Activated naive CD8-positive, alpha-beta T cell treated with anti-CD3 and anti-CD28 coated beads, Interleukin-2, amount 50 U/mL, for 24 hours (primary cell): Measurements from ENCODE around the gene CDC37.

Experiments
- ATAC-seq: fragments of 150-1000 bp; cut with Tn5 transposase; one replicate; pipeline ENCODE4 v1.10.0; 2021
- DNase-seq: peaks from one replicate; pipeline ENCODE4 v3.0.0; 2021
- H3K27ac Mint-ChIP-seq: one replicate; pipeline ENCODE4 v1.8.0; 2021; ENCODE audit warnings: mild to moderate bottlenecking, mixed read lengths
- H3K27me3 Mint-ChIP-seq: one replicate; pipeline ENCODE4 v1.8.0; 2021; ENCODE audit warnings: mixed read lengths
- H3K36me3 Mint-ChIP-seq: one replicate; pipeline ENCODE4 v1.8.0; 2021; ENCODE audit warnings: low read depth, mixed read lengths
- H3K4me1 Mint-ChIP-seq: one replicate; pipeline ENCODE4 v1.8.0; 2021; ENCODE audit warnings: mixed read lengths
- H3K4me3 Mint-ChIP-seq: one replicate; pipeline ENCODE4 v1.8.0; 2021; ENCODE audit warnings: mild to moderate bottlenecking, moderate library complexity, mixed read lengths
- H3K9me3 Mint-ChIP-seq: one replicate; pipeline ENCODE4 v1.8.0; 2021; ENCODE audit warnings: mixed read lengths

Gene CDC37

GRCh38 chr19:10403137-10404021 is at the start of gene CDC37:
CDC37 (minus strand) TSS chr19:10403542; CDS start chr19:10403479, 63 bp downstream.
- Mint-ChIP-seq H3K9me3 (no peaks in the 10 kb centered on the region), H3K27me3 (no peaks in the 10 kb centered on the region), H3K27ac (peak within 1 kb of the TSS; percentile 93), H3K4me3 (peak within 1 kb of the TSS; percentile 98), H3K4me1 (peaks cover 66% of the 10 kb centered on the region), H3K36me3 (peaks cover 28% of the 10 kb centered on the region)
- ATAC-seq (peak; percentile 81), DNase-seq (peak; percentile 100)

GRCh38 chr19:10450853-10451609 is 47.7 kb upstream of the CDC37 start:
- no peak overlapping the region for H3K27ac Mint-ChIP-seq
- peak; percentile 15 for ATAC-seq
- H3K9me3 Mint-ChIP-seq: no peaks in the 10 kb centered on the region
- no peak overlapping the region for H3K4me3 Mint-ChIP-seq
- H3K27me3 Mint-ChIP-seq: peaks cover 4% of the 10 kb centered on the region
- DNase-seq: peak; percentile 14
- H3K4me1 Mint-ChIP-seq: no peaks in the 10 kb centered on the region
- H3K36me3 Mint-ChIP-seq: no peaks in the 10 kb centered on the region

- no peaks in the 10 kb centered on the region for H3K9me3 Mint-ChIP-seq
These were observed 47.0 kb upstream of the CDC37 start for GRCh38 chr19:10450191-10450852.

GRCh38 chr19:10449037-10449436 is 45.7 kb upstream of the CDC37 start:
- no peaks in the 10 kb centered on the region for H3K9me3 Mint-ChIP-seq
- ATAC-seq: no peak
- no peak overlapping the region for H3K27ac Mint-ChIP-seq
- H3K4me1 Mint-ChIP-seq: no peaks in the 10 kb centered on the region
- no peaks in the 10 kb centered on the region for H3K36me3 Mint-ChIP-seq
- peaks cover 4% of the 10 kb centered on the region for H3K27me3 Mint-ChIP-seq
- H3K4me3 Mint-ChIP-seq: no peak overlapping the region
- DNase-seq: no peak

More at GRCh38 chr19:10450191-10450852, 47.0 kb upstream of the CDC37 start:
- Mint-ChIP-seq H3K4me1 (no peaks in the 10 kb centered on the region), H3K36me3 (no peaks in the 10 kb centered on the region), H3K27me3 (peaks cover 4% of the 10 kb centered on the region), H3K27ac (no peak overlapping the region), H3K4me3 (no peak overlapping the region)
- DNase-seq (no peak), ATAC-seq (no peak)

- ATAC-seq: no peak
- Mint-ChIP-seq H3K4me1 (no peaks in the 10 kb centered on the region), H3K36me3 (no peaks in the 10 kb centered on the region), H3K27me3 (no peaks in the 10 kb centered on the region), H3K9me3 (no peaks in the 10 kb centered on the region), H3K27ac (no peak overlapping the region), H3K4me3 (no peak overlapping the region)
- no peak for DNase-seq
These were observed 39.4 kb upstream of the CDC37 start for GRCh38 chr19:10442698-10443097.

GRCh38 chr19:10439588-10439987 is 36.2 kb upstream of the CDC37 start:
- ATAC-seq: no peak
- H3K4me1 Mint-ChIP-seq: peaks cover 4% of the 10 kb centered on the region
- H3K27me3 Mint-ChIP-seq: no peaks in the 10 kb centered on the region
- no peak overlapping the region for H3K27ac Mint-ChIP-seq
- H3K9me3 Mint-ChIP-seq: no peaks in the 10 kb centered on the region
- DNase-seq: no peak
- H3K36me3 Mint-ChIP-seq: no peaks in the 10 kb centered on the region
- H3K4me3 Mint-ChIP-seq: no peak overlapping the region

GRCh38 chr19:10433131-10433536 is 29.8 kb upstream of the CDC37 start:
- Mint-ChIP-seq H3K4me3 (peak overlapping the region; percentile 36), H3K27ac (peak overlapping the region; percentile 46), H3K4me1 (peaks cover 56% of the 10 kb centered on the region), H3K27me3 (peaks cover 29% of the 10 kb centered on the region), H3K9me3 (peaks cover 2% of the 10 kb centered on the region), H3K36me3 (no peaks in the 10 kb centered on the region)
- ATAC-seq (peak; percentile 30), DNase-seq (peak; percentile 35)

GRCh38 chr19:10432736-10433130 is 29.4 kb upstream of the CDC37 start:
- Mint-ChIP-seq H3K4me1 (peaks cover 60% of the 10 kb centered on the region), H3K27ac (peak overlapping the region; percentile 46), H3K9me3 (peaks cover 4% of the 10 kb centered on the region), H3K36me3 (no peaks in the 10 kb centered on the region), H3K4me3 (peak overlapping the region; percentile 36), H3K27me3 (peaks cover 30% of the 10 kb centered on the region)
- DNase-seq (no peak), ATAC-seq (no peak)

- H3K4me3 Mint-ChIP-seq: peak overlapping the region; percentile 81
- peak; percentile 73 for DNase-seq
- H3K27me3 Mint-ChIP-seq: peaks cover 30% of the 10 kb centered on the region
- ATAC-seq: peak; percentile 20
- peaks cover 66% of the 10 kb centered on the region for H3K4me1 Mint-ChIP-seq
- H3K36me3 Mint-ChIP-seq: no peaks in the 10 kb centered on the region
- H3K9me3 Mint-ChIP-seq: peaks cover 4% of the 10 kb centered on the region
- H3K27ac Mint-ChIP-seq: peak overlapping the region; percentile 89
These were observed 28.8 kb upstream of the CDC37 start for GRCh38 chr19:10431943-10432735.

- DNase-seq (peak; percentile 69), ATAC-seq (peak; percentile 47)
- H3K27ac Mint-ChIP-seq: peak overlapping the region; percentile 89
- H3K4me1 Mint-ChIP-seq: peaks cover 73% of the 10 kb centered on the region
- peaks cover 4% of the 10 kb centered on the region for H3K9me3 Mint-ChIP-seq
- H3K36me3 Mint-ChIP-seq: no peaks in the 10 kb centered on the region
- peak overlapping the region; percentile 81 for H3K4me3 Mint-ChIP-seq
- H3K27me3 Mint-ChIP-seq: peaks cover 30% of the 10 kb centered on the region
These were observed 28.1 kb upstream of the CDC37 start for GRCh38 chr19:10431254-10431942.

- H3K36me3 Mint-ChIP-seq: no peaks in the 10 kb centered on the region
- H3K4me3 Mint-ChIP-seq: peak overlapping the region; percentile 81
- DNase-seq: no peak
These were observed 27.3 kb upstream of the CDC37 start for GRCh38 chr19:10430505-10431253.

GRCh38 chr19:10428996-10429381 is 25.6 kb upstream of the CDC37 start:
- Mint-ChIP-seq H3K9me3 (peaks cover 4% of the 10 kb centered on the region), H3K27ac (peak overlapping the region; percentile 95), H3K27me3 (peaks cover 30% of the 10 kb centered on the region), H3K4me1 (peaks cover 92% of the 10 kb centered on the region), H3K36me3 (peaks cover 4% of the 10 kb centered on the region), H3K4me3 (no peak overlapping the region)
- DNase-seq (no peak), ATAC-seq (no peak)

More at GRCh38 chr19:10430505-10431253, 27.3 kb upstream of the CDC37 start:
- ATAC-seq: no peak
- H3K27me3 Mint-ChIP-seq: peaks cover 30% of the 10 kb centered on the region
- H3K27ac Mint-ChIP-seq: peak overlapping the region; percentile 89
- peaks cover 80% of the 10 kb centered on the region for H3K4me1 Mint-ChIP-seq
- H3K9me3 Mint-ChIP-seq: peaks cover 4% of the 10 kb centered on the region

- peak overlapping the region; percentile 2 for H3K4me3 Mint-ChIP-seq
- no peak for ATAC-seq
- peaks cover 39% of the 10 kb centered on the region for H3K27me3 Mint-ChIP-seq
These were observed 23.8 kb upstream of the CDC37 start for GRCh38 chr19:10427169-10427568.

More at GRCh38 chr19:10427169-10427568, 23.8 kb upstream of the CDC37 start:
- no peak for DNase-seq
- peak overlapping the region; percentile 95 for H3K27ac Mint-ChIP-seq
- H3K36me3 Mint-ChIP-seq: peaks cover 4% of the 10 kb centered on the region
- H3K9me3 Mint-ChIP-seq: peaks cover 4% of the 10 kb centered on the region
- H3K4me1 Mint-ChIP-seq: peaks cover 86% of the 10 kb centered on the region
